ENCODE data around the gene CHPT1. TPM values are rescaled to one million over a fixed set of nuclear protein-coding genes. Genes with fewer than 3 reads are reported as not detected.

Gene CHPT1
- total and polyA plus RNA-seq, 2 of the 13 experiments (the other 11 are each of a cell fraction or from before 2014, with no cell fraction given), result 117 to 178 TPM

DNA sequence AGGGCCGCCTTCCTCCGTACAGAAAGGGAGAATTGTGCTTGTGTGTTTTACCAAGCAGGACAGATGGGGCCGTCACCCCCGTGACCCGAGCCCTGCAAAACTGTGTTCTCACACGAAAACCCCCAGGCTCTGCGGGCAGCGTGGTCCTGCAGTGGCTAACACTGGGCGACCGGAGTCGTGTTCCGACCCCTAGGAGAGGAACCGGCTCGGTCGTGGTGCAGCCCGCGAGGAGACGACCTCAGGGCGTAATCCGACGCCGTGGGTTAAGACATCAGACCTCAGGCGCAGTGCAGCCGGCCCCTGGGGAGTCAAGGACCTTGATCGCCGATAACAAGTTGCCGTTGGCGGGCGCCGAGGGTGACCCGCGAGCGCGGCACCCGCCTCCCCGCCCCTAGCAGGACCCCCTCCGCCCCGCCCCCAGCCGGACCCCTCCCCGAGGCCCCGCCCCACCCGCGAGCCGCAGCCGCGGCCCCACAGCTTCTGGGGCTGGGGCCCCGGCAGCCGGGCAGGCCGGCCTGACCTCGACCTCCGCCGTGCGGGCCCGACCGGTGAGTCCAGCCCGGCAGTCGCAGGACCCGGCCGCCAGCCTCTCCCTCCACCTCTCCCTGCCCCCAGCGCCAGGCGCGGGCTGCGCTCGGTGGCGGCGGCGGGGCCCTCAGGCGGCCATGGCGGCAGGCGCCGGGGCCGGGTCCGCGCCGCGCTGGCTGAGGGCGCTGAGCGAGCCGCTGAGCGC lies at the start of gene CHPT1 (continued):
- TF ChIP-seq TFDP2 (CRISPR knock-in tag; IDR thresholded peaks at IDR 0.05) (peak; percentile 47; the same call in 1 of the 2 replicates), CREB1 (IDR thresholded peaks at IDR 0.05) (no peak), CREB1 (CRISPR knock-in tag; IDR thresholded peaks at IDR 0.05) (no peak), PCBP1 (IDR thresholded peaks at IDR 0.05; ENCODE audit: borderline replicate concordance, low read depth, low read length) (no peak), ZSCAN31 (CRISPR knock-in tag; IDR thresholded peaks at IDR 0.05; ENCODE audit: low read depth) (peak; percentile 13; the same call in 1 of the 2 replicates), PBX2 (CRISPR knock-in tag; IDR thresholded peaks at IDR 0.05) (no peak), RAD21 (CRISPR knock-in tag; IDR thresholded peaks at IDR 0.05) (peak; percentile 36; the same call in 1 of the 2 replicates), IRX3 (CRISPR knock-in tag; IDR thresholded peaks at IDR 0.05; ENCODE audit: borderline replicate concordance, low read depth) (no peak), ZNF749 (CRISPR knock-in tag; IDR thresholded peaks at IDR 0.05; ENCODE audit: borderline replicate concordance) (no peak)
- TF ChIP-seq, protein P1, sequence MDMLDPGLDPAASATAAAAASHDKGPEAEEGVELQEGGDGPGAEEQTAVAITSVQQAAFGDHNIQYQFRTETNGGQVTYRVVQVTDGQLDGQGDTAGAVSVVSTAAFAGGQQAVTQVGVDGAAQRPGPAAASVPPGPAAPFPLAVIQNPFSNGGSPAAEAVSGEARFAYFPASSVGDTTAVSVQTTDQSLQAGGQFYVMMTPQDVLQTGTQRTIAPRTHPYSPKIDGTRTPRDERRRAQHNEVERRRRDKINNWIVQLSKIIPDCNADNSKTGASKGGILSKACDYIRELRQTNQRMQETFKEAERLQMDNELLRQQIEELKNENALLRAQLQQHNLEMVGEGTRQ (IDR thresholded peaks at IDR 0.05; ENCODE audit: low read depth, low read length), result no peak
- TF ChIP-seq, protein P1 (CRISPR knock-in tag; IDR thresholded peaks at IDR 0.05; ENCODE audit: borderline replicate concordance), result no peak
- TF ChIP-seq, protein P2, sequence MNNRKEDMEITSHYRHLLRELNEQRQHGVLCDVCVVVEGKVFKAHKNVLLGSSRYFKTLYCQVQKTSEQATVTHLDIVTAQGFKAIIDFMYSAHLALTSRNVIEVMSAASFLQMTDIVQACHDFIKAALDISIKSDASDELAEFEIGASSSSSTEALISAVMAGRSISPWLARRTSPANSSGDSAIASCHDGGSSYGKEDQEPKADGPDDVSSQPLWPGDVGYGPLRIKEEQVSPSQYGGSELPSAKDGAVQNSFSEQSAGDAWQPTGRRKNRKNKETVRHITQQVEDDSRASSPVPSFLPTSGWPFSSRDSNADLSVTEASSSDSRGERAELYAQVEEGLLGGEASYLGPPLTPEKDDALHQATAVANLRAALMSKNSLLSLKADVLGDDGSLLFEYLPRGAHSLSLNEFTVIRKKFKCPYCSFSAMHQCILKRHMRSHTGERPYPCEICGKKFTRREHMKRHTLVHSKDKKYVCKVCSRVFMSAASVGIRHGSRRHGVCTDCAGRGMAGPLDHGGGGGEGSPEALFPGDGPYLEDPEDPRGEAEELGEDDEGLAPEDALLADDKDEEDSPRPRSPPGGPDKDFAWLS (CRISPR knock-in tag; IDR thresholded peaks at IDR 0.05; ENCODE audit: borderline replicate concordance), result no peak
- TF ChIP-seq, protein P3, sequence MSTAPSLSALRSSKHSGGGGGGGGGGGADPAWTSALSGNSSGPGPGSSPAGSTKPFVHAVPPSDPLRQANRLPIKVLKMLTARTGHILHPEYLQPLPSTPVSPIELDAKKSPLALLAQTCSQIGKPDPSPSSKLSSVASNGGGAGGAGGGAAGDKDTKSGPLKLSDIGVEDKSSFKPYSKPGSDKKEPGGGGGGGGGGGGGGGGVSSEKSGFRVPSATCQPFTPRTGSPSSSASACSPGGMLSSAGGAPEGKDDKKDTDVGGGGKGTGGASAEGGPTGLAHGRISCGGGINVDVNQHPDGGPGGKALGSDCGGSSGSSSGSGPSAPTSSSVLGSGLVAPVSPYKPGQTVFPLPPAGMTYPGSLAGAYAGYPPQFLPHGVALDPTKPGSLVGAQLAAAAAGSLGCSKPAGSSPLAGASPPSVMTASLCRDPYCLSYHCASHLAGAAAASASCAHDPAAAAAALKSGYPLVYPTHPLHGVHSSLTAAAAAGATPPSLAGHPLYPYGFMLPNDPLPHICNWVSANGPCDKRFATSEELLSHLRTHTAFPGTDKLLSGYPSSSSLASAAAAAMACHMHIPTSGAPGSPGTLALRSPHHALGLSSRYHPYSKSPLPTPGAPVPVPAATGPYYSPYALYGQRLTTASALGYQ (CRISPR knock-in tag; IDR thresholded peaks at IDR 0.05), result peak; percentile 22; the same call in 1 of the 2 replicates
- TF ChIP-seq, protein P4, sequence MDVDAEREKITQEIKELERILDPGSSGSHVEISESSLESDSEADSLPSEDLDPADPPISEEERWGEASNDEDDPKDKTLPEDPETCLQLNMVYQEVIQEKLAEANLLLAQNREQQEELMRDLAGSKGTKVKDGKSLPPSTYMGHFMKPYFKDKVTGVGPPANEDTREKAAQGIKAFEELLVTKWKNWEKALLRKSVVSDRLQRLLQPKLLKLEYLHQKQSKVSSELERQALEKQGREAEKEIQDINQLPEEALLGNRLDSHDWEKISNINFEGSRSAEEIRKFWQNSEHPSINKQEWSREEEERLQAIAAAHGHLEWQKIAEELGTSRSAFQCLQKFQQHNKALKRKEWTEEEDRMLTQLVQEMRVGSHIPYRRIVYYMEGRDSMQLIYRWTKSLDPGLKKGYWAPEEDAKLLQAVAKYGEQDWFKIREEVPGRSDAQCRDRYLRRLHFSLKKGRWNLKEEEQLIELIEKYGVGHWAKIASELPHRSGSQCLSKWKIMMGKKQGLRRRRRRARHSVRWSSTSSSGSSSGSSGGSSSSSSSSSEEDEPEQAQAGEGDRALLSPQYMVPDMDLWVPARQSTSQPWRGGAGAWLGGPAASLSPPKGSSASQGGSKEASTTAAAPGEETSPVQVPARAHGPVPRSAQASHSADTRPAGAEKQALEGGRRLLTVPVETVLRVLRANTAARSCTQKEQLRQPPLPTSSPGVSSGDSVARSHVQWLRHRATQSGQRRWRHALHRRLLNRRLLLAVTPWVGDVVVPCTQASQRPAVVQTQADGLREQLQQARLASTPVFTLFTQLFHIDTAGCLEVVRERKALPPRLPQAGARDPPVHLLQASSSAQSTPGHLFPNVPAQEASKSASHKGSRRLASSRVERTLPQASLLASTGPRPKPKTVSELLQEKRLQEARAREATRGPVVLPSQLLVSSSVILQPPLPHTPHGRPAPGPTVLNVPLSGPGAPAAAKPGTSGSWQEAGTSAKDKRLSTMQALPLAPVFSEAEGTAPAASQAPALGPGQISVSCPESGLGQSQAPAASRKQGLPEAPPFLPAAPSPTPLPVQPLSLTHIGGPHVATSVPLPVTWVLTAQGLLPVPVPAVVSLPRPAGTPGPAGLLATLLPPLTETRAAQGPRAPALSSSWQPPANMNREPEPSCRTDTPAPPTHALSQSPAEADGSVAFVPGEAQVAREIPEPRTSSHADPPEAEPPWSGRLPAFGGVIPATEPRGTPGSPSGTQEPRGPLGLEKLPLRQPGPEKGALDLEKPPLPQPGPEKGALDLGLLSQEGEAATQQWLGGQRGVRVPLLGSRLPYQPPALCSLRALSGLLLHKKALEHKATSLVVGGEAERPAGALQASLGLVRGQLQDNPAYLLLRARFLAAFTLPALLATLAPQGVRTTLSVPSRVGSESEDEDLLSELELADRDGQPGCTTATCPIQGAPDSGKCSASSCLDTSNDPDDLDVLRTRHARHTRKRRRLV (CRISPR knock-in tag; IDR thresholded peaks at IDR 0.05), result 0 out of 2 replicates have a peak, but pooled peaks have one; percentile 20
